ENCODE data around the gene NLRC3.

The NLRC3 gene

DNA sequence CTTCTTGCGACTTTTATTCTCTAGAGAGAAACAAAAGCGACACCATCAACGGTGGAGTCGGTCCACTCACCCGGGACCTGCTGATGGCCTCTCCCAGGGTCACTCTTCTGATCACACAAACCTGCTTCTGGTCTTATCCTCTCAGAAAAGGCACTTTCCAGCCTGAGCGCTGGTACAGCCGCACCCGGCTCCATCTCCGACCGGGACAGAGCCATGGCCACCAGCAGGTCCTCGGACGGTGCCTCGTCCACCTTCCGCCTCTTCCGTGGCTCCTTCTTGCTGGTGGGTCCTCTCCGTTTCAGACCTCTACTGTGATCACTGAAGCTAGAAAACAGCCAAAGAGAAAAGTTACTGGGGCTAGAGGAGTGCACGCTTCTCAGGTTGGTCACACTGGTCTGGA is 20.5 kb upstream of the NLRC3 start:
- no peak for DNase-seq

DNA sequence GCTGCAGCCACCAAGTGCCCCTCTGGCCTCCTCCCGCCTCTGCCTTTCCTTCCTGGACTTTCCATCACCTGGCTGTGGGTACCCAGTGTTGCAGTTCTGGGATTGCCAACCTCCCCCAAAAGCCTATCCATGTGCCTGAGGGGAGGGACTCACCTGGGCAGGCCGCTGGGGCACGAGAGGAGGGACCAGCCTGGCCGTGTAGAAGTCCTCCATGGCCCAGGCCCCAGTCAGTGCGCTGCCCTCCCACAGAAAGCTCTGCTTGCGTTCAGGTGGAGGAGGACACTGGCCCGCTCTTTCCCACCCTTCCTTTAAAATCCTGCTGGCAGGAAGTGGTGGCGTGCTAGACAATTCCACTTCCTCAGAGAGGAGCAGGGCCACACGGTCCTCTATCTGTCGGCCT is 20.0 kb upstream of the NLRC3 start:
- DNase-seq: no peak

DNA sequence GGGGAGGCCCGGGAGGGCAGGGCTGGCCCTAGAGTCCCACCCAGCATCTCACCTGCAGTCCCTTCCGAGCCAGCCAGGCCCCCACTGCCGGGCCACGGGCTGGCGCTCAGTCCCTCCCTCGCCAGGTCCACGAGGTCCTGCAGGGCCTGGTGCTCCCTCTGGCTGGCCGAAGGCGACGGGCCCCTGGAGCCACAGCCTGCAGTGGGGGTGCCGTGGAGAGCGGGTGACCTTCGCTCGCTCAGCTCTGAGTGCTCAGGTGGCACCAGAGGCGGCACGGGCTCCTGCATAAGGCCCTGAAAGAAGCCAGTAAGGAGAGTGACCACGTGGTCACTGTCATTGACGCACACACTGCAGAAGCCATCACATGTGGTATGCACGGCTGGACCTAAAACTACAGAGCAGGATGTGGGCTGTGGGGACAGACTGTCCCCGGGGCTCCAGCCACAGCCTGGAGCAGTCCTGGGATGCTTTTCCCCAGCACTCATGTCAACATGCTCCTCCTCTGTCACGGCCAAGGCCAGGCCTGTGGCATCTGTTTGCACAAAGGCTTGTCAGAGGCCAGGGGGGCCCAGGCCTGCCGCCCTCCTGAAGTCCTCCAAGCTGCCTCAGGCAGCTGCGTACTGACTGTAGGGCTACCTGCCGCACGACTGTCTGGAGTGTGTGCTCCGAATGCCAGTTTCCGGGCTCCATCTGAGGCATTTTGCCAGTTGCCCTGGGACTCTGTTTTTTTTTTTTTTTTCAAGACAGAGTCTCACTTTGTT is 19.1 kb upstream of the NLRC3 start:
- DNase-seq: no peak

DNA sequence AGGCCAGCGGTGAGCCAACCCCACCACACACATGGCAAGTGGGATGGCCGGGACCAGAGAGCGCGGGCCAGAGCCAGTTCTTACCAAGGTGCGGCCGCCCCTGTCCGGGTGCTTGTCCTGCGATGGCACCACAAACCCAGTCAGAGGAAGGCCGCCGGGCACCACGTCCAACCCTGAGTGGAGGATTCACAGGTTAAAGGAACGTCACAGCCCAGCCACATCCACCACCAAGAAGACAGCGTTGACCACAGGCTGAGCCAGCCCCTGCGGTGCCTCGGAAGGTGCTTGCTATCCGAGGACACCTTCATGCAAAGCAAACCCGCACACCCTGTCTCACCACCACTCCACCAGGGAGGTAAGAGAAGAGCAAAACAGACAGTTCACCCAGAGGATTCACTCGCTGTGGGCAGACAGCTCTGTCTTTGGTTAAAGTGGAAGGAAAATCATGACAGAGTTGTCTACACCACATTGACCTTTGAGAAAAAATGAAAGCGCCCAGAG is 18.4 kb upstream of the NLRC3 start:
- no peak for DNase-seq

DNA sequence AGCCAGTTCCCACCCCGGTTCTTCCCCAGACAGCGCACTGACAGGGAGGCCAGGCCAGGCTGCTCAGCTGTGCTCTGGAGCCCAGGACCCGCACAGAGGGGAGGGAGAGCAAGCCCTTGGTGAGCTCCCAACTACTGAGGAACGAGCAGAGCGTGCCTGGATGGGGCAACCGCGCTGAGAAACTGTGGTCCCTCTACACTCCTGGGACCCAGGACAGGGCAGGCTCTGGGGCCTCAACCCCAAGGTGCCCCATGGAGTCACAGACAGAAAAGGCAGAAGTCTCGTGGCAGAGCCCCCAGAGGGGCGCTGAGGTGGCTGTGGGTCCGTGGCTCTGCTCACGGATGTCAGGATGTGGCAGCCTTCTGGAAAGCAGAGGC is 17.9 kb upstream of the NLRC3 start:
- no peak for DNase-seq

DNA sequence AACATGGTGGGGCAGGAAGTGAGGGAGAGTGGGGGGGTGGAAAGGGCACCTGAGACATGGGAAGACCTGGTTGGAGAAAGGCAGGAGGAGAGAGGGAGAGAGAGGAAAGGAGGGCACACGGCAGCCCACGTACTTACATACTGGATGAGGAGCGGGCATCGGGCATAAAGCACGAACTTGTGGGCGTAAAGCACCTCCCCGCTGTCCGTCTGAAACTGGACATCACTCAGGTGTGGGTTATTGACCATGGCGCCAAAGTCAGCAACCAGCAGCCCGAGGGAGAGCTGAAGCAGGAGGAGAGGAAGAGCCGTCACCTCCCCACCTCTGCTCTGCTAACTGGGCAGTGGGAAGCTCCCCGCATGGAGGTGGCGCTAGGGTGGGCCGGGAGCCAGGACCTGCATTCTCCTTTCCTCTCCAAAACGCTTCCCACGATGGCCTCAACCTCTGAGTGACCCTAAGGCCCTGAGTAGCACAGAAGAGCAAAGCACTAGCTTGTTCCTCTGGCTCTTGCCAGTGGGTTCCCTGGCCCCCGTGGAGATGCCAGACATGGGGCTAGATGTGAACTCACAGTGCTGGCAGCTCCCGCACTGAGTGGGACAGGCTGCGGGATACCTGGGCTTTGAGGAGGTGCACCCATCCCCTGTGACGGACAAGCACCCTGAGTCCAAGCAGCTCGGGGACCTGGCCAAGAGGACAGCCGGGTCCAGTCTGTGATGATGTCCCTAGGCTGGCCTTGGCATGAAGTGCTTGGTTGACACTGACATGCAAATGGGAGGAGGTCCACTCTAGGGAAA is 17.3 kb upstream of the NLRC3 start:
- DNase-seq: no peak

DNA sequence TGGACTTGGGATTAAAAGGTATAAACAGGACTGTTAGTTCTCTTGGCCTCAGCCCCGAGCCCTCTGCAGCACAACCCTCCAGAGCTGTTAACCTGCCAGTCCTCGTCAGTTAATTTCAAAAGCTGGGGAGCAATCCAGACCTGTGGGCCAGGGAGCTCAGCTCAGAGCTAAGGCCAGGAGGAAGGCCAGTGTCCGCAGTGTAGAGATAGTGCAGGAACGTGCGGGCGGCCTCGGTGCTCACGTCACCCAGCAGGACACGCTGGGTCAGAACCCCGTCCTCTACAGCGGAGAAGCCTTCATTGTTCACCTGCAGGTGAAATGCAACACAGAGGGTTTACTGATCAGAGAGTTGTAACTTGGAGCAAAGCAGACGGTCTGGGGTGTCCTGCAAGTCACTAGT is 15.4 kb upstream of the NLRC3 start:
- DNase-seq: no peak

DNA sequence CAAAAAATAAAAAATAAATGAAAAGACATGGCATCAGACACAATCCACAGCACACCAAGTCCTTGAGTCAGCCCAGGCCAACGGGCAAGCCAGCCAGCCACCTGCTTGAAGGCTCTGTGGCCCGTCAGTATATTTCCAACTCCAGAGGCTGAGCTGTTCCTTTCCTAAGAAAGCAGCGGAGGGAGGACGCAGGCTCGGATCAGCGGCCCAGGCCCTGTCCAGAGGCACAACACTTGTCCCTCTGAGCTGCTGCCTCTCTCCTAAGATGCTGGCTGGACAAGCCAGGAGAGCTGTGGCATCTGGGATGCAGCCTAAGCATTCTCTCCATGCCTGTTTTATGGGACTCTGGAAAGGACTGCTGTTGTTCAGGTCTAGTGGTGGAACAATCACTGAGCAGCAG is 14.8 kb upstream of the NLRC3 start:
- no peak for DNase-seq

DNA sequence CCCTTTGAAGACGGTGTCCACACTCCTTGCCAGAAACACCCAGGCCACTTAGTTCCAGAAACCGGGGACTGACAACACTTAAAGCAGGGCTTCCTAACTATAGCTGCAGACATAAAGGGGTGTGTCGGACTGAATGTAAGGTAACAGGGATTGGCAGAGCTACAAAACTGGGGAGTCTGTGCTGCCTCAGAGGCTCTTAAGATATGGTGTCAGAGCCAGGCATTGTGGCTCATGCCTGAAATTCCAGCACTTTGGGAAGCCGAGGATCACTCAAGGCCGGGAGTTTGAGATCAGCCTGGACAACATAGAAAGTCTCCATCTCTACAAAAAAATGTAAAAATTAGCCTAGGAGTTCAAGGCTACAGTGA is 14.2 kb upstream of the NLRC3 start:
- DNase-seq: no peak

DNA sequence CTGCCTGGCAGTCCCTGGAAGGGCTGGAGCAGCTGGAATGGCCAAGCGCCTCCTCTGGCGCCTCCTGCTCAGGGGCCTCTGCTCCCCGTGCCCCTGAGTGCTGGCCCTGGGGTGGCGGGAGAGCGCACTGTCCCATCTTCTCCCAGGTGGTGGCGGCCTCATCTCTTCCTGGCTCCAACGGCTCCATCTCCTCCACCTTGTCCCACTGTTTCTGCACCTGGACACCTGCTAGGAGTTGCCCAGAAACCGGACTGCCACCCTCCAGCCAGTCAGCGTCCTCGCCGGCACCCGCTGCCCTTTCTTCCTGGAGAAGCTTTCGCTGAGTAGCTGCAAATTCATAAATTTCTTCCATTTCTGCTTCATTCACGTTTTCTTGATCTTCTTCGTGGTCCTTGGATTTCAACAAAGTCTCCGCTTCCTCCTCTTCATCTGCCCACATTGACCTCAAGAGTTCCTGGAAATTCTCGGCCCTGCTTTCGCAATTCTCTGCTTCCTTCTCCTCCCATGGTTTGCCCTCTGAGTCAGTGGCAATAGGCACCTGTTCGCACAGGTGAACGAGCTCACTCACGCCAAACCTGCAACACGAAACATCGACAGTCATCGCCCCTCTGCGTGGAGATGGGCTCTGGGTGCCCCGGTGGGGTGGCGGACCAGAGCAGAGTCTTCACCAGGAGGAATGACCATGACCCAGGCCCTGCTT is 13.7 kb upstream of the NLRC3 start:
- no peak for DNase-seq

DNA sequence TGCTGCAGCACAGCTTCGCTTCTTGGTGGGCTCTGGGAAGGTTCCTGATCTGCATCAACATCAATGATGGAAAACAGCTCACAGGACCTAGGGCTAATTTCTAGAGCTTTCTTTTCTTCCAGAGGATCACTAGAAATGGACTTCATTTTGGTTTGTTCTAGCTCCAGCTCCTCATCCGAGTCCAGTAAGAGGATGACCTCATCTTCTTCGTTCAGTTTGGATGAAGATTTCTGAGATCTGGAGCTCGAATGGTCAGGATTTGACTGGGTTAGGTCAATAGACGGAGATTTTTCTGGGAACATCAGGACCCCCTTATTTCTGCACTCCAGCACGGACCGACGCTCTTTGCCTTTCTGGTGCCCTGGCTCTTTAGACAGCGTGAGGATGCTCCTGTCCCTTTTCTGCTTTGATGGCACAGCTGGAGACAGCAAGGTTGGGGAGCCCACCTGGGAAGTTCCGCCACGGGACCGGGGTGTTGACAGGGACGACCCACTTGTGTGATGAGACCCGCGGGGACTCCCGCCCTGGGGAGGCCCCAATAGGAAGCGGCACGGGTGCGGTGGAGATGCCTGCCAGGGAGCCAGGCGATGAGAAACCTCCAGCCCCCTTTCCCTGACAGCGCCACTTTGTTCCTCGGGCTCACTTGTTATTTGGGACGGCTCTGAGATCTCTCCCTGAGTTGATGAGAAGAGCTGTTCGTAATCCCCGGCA is 12.9 kb upstream of the NLRC3 start:
- DNase-seq: no peak

DNA sequence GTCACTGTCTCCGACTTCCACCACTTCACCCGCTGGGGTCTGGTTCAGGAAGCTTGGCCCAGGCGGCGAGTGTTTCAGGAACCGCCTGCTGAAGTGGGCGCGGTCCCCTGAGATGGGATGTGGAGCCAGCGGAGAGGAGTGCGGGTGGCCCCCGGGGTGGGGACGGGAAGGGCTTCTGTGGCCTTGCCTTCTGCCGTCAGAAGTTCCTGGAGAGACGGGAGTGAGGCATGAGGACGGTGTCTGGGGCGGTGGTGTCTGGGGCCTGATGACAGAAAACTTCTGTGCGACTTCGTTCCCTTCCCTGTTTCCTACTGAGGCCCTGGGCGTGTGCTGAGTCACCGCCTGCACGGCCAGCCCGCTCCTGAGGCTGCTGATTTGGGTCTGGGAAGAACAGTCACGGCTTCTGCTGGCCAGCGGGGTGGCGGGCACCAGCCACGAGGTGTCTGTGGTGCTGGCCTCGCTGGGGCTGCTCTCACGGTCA is 12.3 kb upstream of the NLRC3 start:
- DNase-seq: no peak

DNA sequence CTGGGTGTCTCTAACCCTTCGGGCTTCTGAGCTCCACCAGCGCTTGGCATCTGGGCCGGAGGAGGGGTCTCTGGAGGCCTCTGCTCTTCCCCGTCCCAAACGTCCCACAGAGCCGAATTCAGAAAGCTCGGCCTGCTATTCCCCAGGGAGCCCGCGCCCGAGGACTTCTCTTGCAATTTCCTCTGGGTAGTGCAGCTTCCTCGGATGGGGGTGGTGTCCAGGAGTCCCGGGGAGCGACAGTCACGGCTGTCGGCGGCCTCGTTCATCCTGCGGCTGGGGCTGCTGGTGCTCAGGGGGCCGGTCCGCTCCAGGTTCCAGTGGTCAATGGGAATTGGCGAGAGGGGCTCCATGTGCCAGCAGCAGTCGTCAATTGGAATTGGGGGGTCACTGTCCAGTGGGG is 11.8 kb upstream of the NLRC3 start:
- no peak for DNase-seq

DNA sequence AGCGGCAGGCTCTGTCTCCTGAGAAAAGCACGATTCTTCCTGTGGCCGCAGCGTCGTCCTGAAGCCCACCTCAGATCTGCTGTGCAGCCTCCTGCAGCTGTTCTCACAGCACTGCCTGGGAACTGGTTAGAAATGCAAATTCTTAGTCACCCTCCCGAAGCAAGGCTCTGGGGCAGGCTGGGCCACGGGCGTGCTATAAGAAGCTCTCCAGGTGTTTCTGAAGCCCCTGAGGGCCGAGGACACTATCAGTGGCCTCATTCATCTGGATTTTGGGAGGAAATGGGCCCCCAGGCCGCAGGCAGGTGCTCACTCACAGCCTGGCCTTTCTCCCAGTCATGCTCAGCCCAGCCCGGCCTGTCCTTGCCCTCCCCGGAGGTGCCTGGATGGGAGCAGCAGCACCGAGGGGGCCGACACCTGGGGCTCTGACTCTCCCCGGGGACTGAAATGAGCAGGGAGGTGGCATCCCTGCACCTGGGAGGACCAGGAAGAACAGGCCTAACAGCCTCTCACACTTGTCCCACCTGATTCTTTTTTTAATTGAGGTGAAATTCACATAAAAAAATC is 10.4 kb upstream of the NLRC3 start:
- no peak for DNase-seq

DNA sequence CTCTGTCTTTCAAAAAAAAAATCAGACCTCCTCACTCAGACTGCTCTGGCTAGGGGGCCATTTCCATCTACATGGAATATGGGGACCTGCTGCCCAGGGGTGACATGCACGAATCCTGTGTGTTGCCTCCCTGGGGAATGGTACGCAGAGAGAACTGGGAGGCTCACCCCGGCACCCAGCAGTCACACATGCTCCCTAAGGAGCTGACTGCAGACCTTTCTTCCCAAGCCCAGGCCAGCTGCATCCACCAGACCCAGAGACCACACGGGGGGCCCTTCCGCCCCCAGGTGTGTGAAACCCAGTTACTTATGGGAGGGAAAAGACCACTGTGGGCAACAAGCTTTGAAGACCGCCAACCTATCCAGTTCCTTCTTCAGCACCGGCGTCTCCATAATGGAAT is 7.2 kb upstream of the NLRC3 start:
- DNase-seq: no peak

DNA sequence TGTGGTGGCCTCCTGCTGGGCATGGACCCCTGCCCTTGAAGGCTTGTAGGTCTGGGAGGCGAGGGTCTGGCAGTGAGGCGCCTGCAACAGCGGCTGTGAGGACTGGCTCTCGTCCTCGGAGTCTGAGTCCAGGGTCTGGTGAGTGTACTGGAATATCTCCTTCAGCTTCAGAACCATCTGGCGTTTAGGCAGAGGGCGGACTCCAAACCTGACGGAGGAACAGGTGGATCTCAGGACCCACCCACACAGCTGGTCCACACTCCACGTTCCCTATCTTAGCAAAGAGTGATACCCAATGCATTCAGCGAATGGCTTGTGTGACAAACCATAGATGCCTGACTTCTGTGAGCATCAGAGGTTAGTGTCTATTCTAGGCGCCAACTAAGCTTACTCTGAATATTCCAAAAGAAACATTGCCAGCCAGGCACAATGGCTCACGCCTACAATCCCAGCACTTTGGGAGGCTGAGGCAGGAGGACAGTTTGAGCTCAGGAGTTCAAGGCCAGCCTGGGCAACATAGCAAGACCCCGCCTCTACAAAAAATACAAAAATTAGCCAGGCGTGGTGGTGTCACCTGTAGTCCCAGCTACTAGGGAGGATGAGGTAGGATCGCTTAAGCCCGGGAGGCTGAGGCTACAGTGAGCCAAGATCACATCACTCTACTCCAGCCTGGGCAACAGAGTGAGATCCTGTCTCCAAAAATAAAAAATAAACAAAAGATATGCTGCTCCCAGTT is 6.3 kb upstream of the NLRC3 start:
- DNase-seq: no peak

DNA sequence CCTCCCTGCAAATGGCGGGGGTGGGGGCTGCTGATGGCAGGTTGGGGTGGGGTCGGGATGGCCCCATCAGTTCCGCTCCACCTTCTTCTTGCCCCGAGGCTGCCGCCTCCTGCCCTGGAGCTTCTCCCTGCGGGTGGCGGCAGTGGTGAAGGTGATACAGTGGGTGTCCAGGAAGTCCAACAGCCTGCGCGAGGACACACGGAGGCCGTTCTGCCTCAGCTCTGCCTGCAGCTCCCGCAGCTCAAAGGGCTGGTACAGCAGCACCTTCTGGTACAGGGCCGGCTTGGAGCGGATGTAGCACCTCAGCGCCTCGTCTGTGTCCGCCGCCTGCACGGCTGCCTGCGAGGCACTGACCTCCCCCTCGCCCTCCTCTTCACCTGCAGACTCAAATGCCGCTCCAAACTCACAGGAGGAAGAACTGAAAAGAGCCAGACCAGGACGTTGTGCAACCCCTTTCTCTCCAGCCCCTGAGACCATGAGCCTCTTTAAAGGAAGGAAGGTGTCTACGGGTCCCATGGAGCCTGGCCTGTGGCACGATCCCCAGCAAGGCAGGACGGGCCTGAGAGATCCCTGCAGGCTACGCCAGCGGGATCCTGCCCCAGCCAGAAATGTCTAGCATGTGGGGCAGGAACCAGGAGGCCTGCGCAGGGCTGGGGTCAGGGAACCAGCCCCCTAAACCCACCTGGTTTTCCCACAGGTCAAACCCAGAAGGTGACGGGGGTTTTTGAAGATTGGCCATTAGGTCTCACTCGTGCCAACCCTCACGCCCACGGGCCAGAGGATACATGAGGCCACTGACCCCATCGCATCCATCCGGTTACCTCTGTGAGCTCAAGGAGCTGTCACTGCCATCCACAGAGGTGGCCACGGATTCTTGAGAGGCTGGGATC is 5.3 kb upstream of the NLRC3 start:
- no peak for DNase-seq

DNA sequence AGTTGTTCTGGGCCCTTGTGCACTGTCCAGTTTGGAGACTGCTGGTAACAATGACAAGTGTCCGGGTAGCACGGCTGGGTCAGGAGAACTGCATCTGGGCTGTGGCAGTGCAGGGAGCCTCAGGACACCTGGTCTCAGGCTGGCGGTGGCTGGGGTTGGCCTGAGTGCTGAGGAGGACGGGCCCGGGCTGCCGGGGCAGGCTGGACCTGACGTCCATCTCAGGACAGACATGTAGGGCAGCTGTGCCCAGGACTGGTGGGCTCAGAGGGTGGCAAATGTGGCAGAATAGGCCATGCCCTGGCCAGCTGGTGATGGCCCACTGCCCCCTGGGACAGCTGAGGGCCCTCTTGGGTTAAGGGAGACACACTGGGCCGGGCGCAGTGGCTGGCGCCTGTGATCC is 4.2 kb upstream of the NLRC3 start:
- no peak for DNase-seq

DNA sequence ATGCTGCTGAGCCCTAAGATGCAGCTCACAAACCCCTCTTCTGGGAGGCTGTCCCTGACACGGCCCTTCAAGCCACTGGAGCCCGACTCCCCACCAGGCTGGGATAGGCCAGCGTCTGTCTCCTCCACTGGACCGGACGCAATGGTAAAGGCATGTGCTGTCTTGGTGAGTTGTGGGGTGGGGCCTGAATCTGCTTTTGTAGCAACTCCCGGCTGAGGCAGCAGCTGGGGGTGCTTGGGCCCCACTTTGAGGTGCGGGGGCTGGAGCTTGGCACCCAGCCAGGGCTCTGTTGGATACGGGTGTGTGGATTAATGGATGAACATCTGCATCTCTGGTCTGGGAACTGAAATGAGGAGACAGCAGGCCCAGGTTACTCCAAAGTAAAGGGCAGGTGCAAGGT is 3.5 kb upstream of the NLRC3 start:
- no peak for DNase-seq

DNA sequence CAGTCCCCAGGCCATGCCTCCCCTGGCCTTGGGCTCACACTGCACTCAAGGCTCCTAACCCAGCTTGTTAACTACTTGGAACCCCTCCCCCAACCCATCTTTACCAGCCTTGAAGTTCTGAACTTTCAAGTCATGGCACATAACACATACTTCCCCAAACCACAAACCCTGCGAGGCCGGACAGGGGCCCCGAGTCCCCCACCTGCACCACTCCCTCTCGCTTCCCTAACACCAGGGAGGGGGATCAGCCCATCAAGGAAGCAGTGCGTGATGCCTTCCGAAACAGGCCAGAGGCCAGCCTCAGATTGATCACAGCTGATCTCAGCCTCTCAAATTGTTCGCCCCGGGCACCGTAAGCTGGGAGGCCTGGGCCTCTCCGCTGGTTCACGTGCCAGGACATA is 3.0 kb upstream of the NLRC3 start:
- DNase-seq: no peak

DNA sequence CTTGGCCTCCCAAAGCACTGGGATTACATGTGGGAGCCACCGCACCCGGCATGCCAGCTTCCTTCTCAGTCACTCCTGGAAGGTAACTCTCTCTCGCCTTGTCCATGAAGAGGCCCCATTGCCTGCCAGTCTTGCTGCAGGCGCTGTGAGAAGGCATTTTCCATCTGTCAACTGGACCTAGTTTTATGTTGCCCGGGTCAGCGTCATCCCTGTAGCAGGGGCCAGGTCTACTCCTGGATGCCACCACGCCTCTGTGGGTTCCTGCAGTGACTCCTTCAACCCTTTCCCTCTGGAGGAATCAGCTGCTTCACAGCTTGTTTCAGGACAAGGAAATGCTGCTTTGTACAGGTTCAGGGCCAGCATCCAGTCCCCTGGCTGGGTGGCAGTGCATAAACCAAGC is 2.6 kb upstream of the NLRC3 start:
- no peak for DNase-seq
